LNCaP clone FGC (cell line): ENCODE measurements around the gene PRAMEF1.

Source experiments
- DNase-seq: peaks from one replicate; pipeline ENCODE4 v3.0.0-alpha.2; 2011; ENCODE audit warnings: low read depth
- H3K4me3 ChIP-seq: 2 replicates; pipeline ENCODE4 v1.5.1; 2011; ENCODE audit warnings: mild to moderate bottlenecking, low read depth, low read length, control low read depth
- TF ChIP-seq, protein P1 (sequence below): IDR thresholded peaks from 2 replicates; pipeline ENCODE4 v1.5.1; 2012; ENCODE audit warnings: mild to moderate bottlenecking; ENCODE audit not compliant: control insufficient read depth, insufficient read depth; ENCODE audit errors: extremely low read depth

The PRAMEF1 gene

DNA sequence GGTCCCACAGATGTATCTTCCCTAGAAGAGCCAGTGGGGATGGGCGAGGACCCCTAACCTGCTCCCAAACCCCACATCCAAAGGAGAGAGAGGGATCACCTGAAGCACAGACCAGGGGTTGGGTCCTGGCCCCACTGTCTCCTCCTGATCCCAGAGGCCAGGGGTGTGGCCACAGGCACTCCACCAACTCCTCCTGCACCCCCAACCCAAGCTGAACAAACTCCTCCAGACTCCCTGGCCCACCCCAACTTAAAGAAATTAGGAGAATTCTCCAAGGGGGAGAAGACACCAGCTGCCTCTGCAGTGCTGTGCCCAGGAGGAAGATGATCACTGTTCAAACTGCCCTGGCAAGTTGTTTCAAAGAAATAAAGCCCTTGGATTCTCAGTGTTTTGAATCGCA is 22.2 kb upstream of the PRAMEF1 start:
- TF ChIP-seq, protein P1, sequence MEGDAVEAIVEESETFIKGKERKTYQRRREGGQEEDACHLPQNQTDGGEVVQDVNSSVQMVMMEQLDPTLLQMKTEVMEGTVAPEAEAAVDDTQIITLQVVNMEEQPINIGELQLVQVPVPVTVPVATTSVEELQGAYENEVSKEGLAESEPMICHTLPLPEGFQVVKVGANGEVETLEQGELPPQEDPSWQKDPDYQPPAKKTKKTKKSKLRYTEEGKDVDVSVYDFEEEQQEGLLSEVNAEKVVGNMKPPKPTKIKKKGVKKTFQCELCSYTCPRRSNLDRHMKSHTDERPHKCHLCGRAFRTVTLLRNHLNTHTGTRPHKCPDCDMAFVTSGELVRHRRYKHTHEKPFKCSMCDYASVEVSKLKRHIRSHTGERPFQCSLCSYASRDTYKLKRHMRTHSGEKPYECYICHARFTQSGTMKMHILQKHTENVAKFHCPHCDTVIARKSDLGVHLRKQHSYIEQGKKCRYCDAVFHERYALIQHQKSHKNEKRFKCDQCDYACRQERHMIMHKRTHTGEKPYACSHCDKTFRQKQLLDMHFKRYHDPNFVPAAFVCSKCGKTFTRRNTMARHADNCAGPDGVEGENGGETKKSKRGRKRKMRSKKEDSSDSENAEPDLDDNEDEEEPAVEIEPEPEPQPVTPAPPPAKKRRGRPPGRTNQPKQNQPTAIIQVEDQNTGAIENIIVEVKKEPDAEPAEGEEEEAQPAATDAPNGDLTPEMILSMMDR, result no peak

DNA sequence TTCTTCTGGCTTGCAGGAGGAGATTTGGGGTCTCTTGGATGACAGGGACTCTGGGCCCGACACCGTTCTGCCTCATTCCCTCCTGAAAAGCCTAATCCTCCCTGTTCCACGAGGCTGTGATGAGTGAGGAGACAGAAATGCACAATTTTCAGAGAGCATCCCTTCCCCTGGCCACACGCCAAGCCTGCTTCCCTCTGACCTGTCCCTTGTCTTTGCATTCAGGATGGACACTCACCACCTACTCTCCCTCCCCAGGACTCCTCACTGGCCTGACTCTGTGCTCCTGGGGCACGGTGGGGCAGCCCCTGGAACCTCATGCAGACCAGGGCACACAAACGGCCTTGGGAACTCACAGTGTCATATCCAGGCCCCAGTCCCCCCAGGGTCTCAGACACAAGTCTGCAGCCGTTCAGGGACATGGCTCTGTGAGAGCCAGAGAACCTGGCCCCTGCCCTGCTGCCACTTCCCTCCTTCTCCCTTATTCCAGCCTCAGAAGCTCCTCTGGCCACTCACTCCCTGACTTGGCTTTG is 21.2 kb upstream of the PRAMEF1 start:
- no peak overlapping the region for H3K4me3 ChIP-seq
- TF ChIP-seq, protein P1, result no peak
- DNase-seq, result no peak

More for the DNA sequence above, 22.2 kb upstream of the PRAMEF1 start:
- no peak overlapping the region for H3K4me3 ChIP-seq
- no peak for DNase-seq

DNA sequence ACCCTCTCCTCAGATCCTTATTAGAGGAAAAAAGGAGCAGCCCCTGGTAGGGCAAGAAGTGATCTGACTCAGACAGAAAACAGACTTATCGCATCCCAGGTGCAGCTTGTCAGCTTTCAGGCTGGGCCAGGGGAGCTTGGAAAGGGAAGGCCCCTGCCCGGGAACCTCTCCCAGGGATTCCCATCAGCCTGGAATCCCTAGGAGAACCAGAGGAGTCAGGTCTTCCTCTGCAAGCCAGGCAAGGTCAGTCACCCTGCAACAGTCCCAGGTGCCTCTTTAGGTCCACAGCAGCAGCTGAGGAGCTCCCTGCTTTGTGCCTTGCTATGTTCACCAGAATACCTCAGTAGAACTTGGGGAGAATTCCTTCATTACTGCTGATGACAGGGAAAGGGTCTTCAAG is 20.6 kb upstream of the PRAMEF1 start:
- TF ChIP-seq, protein P1, result no peak
- no peak overlapping the region for H3K4me3 ChIP-seq
- DNase-seq, result no peak

DNA sequence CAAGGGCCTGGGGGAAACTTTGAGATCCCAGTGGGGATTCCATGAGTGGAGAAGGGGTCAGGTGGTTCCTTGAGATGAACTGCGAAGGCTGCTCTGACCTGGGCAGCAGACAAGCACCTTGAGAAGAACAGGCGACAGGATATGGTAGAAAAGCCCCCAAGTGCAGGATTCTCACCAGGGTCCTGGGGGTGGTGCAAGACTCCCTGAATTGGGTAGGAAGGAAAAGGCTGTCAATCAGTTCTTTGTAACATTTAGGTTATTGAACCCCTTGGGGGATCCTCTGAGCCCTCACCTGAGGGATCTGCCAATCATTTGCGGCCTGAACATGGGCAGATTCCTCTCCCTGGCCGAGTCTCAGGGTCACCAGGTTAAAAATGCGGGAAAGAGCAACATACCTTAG is 20.0 kb upstream of the PRAMEF1 start:
- TF ChIP-seq, protein P1, result no peak
- DNase-seq, result no peak
- H3K4me3 ChIP-seq, result no peak overlapping the region

DNA sequence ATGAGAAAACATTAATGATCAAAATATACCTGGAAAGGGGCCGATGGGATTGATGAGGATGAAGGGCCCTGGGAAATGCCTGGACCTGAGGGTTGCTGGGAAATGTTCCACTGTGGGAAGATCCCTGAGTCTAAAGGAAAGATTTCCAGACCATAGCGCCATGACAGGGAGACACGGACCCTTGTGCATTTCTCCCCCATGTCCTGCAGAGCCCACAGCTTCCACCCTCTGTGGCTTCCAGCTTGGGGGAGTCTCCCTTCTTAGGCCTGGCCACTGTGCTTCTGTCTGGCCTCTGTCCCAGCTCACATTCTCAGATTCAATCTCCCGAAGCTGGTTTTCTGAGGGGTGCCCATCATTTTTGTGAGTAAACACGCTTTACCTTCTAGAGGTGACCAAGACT is 18.7 kb upstream of the PRAMEF1 start:
- no peak overlapping the region for H3K4me3 ChIP-seq
- DNase-seq, result no peak
- TF ChIP-seq, protein P1, result no peak

DNA sequence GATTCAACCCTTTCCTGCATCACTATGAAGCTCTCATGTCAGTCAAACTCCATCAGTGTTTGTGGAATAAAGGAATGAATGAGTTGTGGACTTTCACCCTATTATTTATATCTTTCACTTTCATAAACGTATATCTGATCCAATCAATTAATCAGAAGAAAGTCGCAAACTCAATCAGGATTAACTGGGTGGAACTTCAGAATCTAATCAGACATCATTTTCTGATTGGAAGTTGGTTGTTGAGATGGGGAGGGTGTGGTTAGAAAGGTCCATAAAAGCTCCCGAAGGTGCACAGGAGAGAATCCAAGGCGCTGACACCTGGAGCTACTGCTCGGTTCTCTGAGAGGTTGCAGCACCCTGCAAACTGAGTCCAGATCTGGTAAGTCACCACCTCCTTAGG is 17.8 kb upstream of the PRAMEF1 start, which contains the start of gene PRAMEF12:
Gene PRAMEF12, plus strand, starts transcription at position 301 of the 400 bp plus-strand sequence. CDS start 1,130 bp downstream, outside the sequence.
- H3K4me3 ChIP-seq, result no peak within 1 kb of the TSS
- DNase-seq, result no peak
- TF ChIP-seq, protein P1, result no peak

DNA sequence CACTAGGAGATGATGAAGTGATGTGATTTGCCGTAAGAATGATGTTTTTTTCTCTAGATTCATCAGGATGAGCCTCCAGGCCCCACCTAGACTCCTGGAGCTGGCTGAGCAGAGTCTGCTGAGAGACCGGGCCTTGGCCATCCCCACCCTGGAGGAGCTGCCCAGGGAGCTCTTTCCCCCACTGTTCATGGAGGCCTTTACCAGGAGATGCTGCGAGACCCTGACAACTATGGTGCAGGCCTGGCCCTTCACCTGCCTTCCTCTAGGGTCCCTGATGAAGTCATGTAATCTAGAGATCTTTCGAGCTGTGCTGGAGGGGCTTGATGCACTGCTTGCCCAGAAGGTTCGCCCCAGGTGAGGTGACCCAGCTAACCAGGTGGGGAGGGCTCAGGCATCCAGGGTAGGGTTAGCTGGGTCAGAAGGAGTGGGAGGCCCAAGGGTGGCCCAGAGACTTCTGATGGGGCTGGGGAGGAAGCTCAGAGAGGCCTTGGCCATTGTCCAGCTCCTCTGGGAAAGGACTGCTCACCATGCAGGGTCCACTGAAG is 16.3 kb upstream of the PRAMEF1 start:
- TF ChIP-seq, protein P1, result no peak
- DNase-seq, result no peak

More for the DNA sequence above, 16.3 kb upstream of the PRAMEF1 start:
- no peak overlapping the region for H3K4me3 ChIP-seq
